GM23338 (cell line): ENCODE data around the gene RAPGEF5. TPM values are rescaled to one million over a fixed set of nuclear protein-coding genes. Genes with fewer than 3 reads are reported as not detected.

Source experiments
- ATAC-seq: fragments of 200-7000 bp; cut with Tn5 transposase; 3 replicates; pipeline ENCODE4 v1.9.1; 2020
- DNase-seq: peaks from one replicate; pipeline ENCODE4 v3.0.0-alpha.2; 2015; ENCODE audit warnings: low spot score
- H2AFZ ChIP-seq: fragments of 200-600 bp; sonication (generic); 2 replicates; pipeline ENCODE4 v1.8.0; 2016; ENCODE audit warnings: antibody characterized with exemption, mild to moderate bottlenecking, moderate library complexity
- H3F3A ChIP-seq: fragments of 200-600 bp; sonication (generic); replicated peaks from 2 replicates; pipeline ENCODE4 v1.8.0; 2017; ENCODE audit warnings: antibody characterized with exemption, mixed run types, low read depth
- H3K27ac ChIP-seq: fragments of 200-600 bp; sonication (generic); 2 replicates; pipeline ENCODE4 v1.6.1; 2016; ENCODE audit warnings: low read depth
- H3K27me3 ChIP-seq: fragments of 200-600 bp; sonication (generic); 2 replicates; pipeline ENCODE4 v1.8.0; 2016; ENCODE audit warnings: mild to moderate bottlenecking, mixed run types, moderate library complexity; ENCODE audit not compliant: insufficient read depth
- H3K36me3 ChIP-seq: fragments of 200-600 bp; sonication (generic); 2 replicates; pipeline ENCODE4 v1.8.0; 2016; ENCODE audit warnings: mild to moderate bottlenecking; ENCODE audit not compliant: insufficient read depth
- H3K4me1 ChIP-seq: fragments of 200-600 bp; sonication (generic); 2 replicates; pipeline ENCODE4 v1.8.0; 2016; ENCODE audit warnings: mild to moderate bottlenecking, moderate library complexity; ENCODE audit not compliant: insufficient read depth
- H3K4me2 ChIP-seq: fragments of 200-600 bp; sonication (generic); 2 replicates; pipeline ENCODE4 v1.7.1; 2017; ENCODE audit warnings: mixed run types
- H3K4me3 ChIP-seq: fragments of 200-600 bp; sonication (generic); 2 replicates; pipeline ENCODE4 v1.6.1; 2016; ENCODE audit warnings: mixed run types
- H3K79me2 ChIP-seq: fragments of 200-600 bp; sonication (generic); replicated peaks from 2 replicates; pipeline ENCODE4 v1.8.0; 2017; ENCODE audit warnings: mild to moderate bottlenecking; ENCODE audit not compliant: insufficient read depth
- H3K9me2 ChIP-seq: fragments of 200-600 bp; sonication (generic); 2 replicates; pipeline ENCODE4 v1.8.0; 2017; ENCODE audit not compliant: insufficient read depth
- H4K20me1 ChIP-seq: fragments of 200-600 bp; sonication (generic); replicated peaks from 2 replicates; pipeline ENCODE4 v1.8.0; 2017; ENCODE audit warnings: mild to moderate bottlenecking; ENCODE audit not compliant: insufficient read depth
- H3K27ac Mint-ChIP-seq: 2 replicates; pipeline ENCODE4 v1.8.0; 2020; ENCODE audit warnings: inconsistent platforms, mild to moderate bottlenecking, moderate library complexity, mixed read lengths
- H3K27me3 Mint-ChIP-seq: 3 replicates; pipeline ENCODE4 v1.8.0; 2022; ENCODE audit warnings: low read depth, mild to moderate bottlenecking, moderate library complexity, mixed read lengths, inconsistent platforms; ENCODE audit not compliant: insufficient read depth, poor library complexity
- H3K36me3 Mint-ChIP-seq: 3 replicates; pipeline ENCODE4 v1.8.0; 2021; ENCODE audit warnings: low read depth, mild to moderate bottlenecking, inconsistent platforms, moderate library complexity, mixed read lengths
- H3K4me1 Mint-ChIP-seq: 3 replicates; pipeline ENCODE4 v1.8.0; 2020; ENCODE audit warnings: mild to moderate bottlenecking, inconsistent platforms, mixed read lengths
- H3K4me3 Mint-ChIP-seq: 3 replicates; pipeline ENCODE4 v1.8.0; 2021; ENCODE audit warnings: moderate library complexity, mild to moderate bottlenecking, inconsistent platforms, mixed read lengths
- H3K9me3 Mint-ChIP-seq: 3 replicates; pipeline ENCODE4 v1.8.0; 2020; ENCODE audit warnings: moderate library complexity, mild to moderate bottlenecking, inconsistent platforms, mixed read lengths
- CREB1 ChIP-seq: fragments of 250-450 bp; sonication (Bioruptor Pico); IDR thresholded peaks from 2 replicates; pipeline ENCODE4 v1.5.0; 2020; ENCODE audit warnings: low read depth, mild to moderate bottlenecking, moderate library complexity
- ETS1 ChIP-seq: IDR thresholded peaks from 2 replicates; pipeline ENCODE4 v1.6.1; 2016; ENCODE audit warnings: antibody characterized with exemption
- EZH2phosphoT487 ChIP-seq: fragments of 200-600 bp; sonication (generic); IDR thresholded peaks from one replicate; pipeline ENCODE4 v1.8.1; 2018; ENCODE audit warnings: antibody characterized with exemption; ENCODE audit not compliant: unreplicated experiment
- JUNB ChIP-seq: IDR thresholded peaks from one replicate; pipeline ENCODE4 v1.6.1; 2016; ENCODE audit warnings: antibody characterized with exemption; ENCODE audit not compliant: unreplicated experiment
- NANOG ChIP-seq: IDR thresholded peaks from 2 replicates; pipeline ENCODE4 v1.6.1; 2016; ENCODE audit warnings: antibody characterized with exemption, borderline replicate concordance
- POLR2AphosphoS5 ChIP-seq: IDR thresholded peaks from 2 replicates; pipeline ENCODE4 v1.6.1; 2016; ENCODE audit warnings: antibody characterized with exemption, low read depth
- REST ChIP-seq: IDR thresholded peaks from one replicate; pipeline ENCODE4 v1.6.1; 2018; ENCODE audit warnings: antibody characterized with exemption; ENCODE audit not compliant: unreplicated experiment
- ZNF331 ChIP-seq: fragments of 250-450 bp; sonication (Bioruptor Pico); IDR thresholded peaks from 2 replicates; pipeline ENCODE4 v1.5.0; 2020; ENCODE audit warnings: low read depth, mild to moderate bottlenecking, moderate library complexity
- polyA plus RNA-seq: library from polyadenylated mRNA; unstranded; fragments of >200 nt; fragmentation: Nextera tagmentation; extraction: Ambion mirVana; gene quantifications from 2 replicates; pipeline ENCODE4 v1.2.1, GENCODE V29; 2016
- total RNA-seq: library from RNA; depleted of rRNA; stranded (reverse); fragments of >200 nt; shearing (Covaris generic); gene quantifications from 2 replicates; pipeline ENCODE4 v1.2.3, GENCODE V29; 2014
- TF ChIP-seq, protein P1 (sequence below): fragments of 250-450 bp; sonication (Bioruptor Pico); IDR thresholded peaks from 2 replicates; pipeline ENCODE4 v1.5.0; 2020; ENCODE audit warnings: mild to moderate bottlenecking, moderate library complexity

The RAPGEF5 gene
- total and polyA plus RNA-seq, 2 experiments from 2014 or later, result 6.3 to 13.1 TPM

- TF ChIP-seq, protein P1, sequence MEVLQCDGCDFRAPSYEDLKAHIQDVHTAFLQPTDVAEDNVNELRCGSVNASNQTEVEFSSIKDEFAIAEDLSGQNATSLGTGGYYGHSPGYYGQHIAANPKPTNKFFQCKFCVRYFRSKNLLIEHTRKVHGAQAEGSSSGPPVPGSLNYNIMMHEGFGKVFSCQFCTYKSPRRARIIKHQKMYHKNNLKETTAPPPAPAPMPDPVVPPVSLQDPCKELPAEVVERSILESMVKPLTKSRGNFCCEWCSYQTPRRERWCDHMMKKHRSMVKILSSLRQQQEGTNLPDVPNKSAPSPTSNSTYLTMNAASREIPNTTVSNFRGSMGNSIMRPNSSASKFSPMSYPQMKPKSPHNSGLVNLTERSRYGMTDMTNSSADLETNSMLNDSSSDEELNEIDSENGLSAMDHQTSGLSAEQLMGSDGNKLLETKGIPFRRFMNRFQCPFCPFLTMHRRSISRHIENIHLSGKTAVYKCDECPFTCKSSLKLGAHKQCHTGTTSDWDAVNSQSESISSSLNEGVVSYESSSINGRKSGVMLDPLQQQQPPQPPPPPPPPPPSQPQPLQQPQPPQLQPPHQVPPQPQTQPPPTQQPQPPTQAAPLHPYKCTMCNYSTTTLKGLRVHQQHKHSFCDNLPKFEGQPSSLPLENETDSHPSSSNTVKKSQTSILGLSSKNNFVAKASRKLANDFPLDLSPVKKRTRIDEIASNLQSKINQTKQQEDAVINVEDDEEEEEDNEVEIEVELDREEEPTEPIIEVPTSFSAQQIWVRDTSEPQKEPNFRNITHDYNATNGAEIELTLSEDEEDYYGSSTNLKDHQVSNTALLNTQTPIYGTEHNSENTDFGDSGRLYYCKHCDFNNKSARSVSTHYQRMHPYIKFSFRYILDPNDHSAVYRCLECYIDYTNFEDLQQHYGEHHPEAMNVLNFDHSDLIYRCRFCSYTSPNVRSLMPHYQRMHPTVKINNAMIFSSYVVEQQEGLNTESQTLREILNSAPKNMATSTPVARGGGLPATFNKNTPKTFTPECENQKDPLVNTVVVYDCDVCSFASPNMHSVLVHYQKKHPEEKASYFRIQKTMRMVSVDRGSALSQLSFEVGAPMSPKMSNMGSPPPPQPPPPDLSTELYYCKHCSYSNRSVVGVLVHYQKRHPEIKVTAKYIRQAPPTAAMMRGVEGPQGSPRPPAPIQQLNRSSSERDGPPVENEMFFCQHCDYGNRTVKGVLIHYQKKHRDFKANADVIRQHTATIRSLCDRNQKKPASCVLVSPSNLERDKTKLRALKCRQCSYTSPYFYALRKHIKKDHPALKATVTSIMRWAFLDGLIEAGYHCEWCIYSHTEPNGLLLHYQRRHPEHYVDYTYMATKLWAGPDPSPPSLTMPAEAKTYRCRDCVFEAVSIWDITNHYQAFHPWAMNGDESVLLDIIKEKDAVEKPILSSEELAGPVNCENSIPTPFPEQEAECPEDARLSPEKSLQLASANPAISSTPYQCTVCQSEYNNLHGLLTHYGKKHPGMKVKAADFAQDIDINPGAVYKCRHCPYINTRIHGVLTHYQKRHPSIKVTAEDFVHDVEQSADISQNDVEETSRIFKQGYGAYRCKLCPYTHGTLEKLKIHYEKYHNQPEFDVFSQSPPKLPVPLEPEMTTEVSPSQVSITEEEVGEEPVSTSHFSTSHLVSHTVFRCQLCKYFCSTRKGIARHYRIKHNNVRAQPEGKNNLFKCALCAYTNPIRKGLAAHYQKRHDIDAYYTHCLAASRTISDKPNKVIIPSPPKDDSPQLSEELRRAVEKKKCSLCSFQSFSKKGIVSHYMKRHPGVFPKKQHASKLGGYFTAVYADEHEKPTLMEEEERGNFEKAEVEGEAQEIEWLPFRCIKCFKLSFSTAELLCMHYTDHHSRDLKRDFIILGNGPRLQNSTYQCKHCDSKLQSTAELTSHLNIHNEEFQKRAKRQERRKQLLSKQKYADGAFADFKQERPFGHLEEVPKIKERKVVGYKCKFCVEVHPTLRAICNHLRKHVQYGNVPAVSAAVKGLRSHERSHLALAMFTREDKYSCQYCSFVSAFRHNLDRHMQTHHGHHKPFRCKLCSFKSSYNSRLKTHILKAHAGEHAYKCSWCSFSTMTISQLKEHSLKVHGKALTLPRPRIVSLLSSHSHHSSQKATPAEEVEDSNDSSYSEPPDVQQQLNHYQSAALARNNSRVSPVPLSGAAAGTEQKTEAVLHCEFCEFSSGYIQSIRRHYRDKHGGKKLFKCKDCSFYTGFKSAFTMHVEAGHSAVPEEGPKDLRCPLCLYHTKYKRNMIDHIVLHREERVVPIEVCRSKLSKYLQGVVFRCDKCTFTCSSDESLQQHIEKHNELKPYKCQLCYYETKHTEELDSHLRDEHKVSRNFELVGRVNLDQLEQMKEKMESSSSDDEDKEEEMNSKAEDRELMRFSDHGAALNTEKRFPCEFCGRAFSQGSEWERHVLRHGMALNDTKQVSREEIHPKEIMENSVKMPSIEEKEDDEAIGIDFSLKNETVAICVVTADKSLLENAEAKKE (CRISPR knock-in tag), result no peak
- no peak for TF ChIP-seq ETS1
- TF ChIP-seq CREB1 (CRISPR knock-in tag), result no peak
- no peak for TF ChIP-seq ZNF331 (CRISPR knock-in tag)
- no peak for TF ChIP-seq NANOG
- TF ChIP-seq POLR2AphosphoS5, result no peak
- TF ChIP-seq EZH2phosphoT487, result no peak
- TF ChIP-seq JUNB, result no peak
Observed at GRCh38 chr7:22305706-22306105, 51.2 kb downstream of the RAPGEF5 start (continued).

DNA sequence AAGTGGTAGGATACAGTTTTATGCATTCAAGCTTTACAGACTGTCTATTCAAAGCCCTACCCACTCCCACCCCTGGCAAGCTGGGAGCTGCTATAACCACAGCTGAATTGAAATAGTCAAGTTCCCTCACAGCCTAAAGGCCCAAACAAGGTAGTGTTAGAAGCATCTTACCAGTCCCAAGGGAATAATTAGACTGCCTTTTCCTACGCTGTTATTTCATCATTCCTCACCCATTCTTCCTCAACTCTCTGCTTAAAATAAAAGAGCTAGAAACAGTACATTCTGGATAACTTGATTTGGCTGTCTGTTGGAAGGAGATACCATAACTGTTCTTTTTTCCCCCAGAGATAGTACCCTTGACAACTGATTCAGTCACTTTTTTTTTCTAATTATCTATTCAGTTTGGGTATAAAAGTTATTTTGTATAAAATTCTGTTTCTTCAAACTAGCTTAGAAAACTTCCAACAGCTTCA, 54.0 kb downstream of the RAPGEF5 start:
- H2AFZ ChIP-seq, result no peak overlapping the region
- H3K4me3 Mint-ChIP-seq, result no peak overlapping the region
- H4K20me1 ChIP-seq, result no peaks in the 10 kb centered on the region
- H3K27ac Mint-ChIP-seq, result peak overlapping the region; percentile 16; the same call in 1 of the 2 replicates
- H3K36me3 Mint-ChIP-seq, result peaks cover 41% of the 10 kb centered on the region
- peaks cover 8% of the 10 kb centered on the region for H3K4me1 Mint-ChIP-seq
- H3F3A ChIP-seq, result no peaks in the 10 kb centered on the region
- H3K4me3 ChIP-seq, result no peak overlapping the region
- peaks cover 11% of the 10 kb centered on the region for H3K4me1 ChIP-seq
- no peaks in the 10 kb centered on the region; the same call in 2 of the 3 replicates for H3K9me3 Mint-ChIP-seq
- no peak overlapping the region for H3K4me2 ChIP-seq
- no peak for DNase-seq
- H3K27me3 Mint-ChIP-seq, result no peaks in the 10 kb centered on the region
- H3K79me2 ChIP-seq, result no peaks in the 10 kb centered on the region
- ATAC-seq, result no peak
- H3K9me2 ChIP-seq, result no peaks in the 10 kb centered on the region
- H3K27ac ChIP-seq, result no peak overlapping the region
- no peaks in the 10 kb centered on the region for H3K27me3 ChIP-seq
- H3K36me3 ChIP-seq, result peaks cover 16% of the 10 kb centered on the region; the same call in 1 of the 2 replicates
- TF ChIP-seq REST, result no peak
- no peak for TF ChIP-seq POLR2AphosphoS5
- no peak for TF ChIP-seq JUNB
